NCI-H1105 treated with DMSO at 0.1 percent for 48 hours (cell line): Measurements from ENCODE around the gene MMP23B.
"Not testable (repeated sequence)": the region's sequence is repeated elsewhere in the genome, so short reads cannot be mapped to it uniquely, and the experiment has no call there.

Experiments used
- DNase-seq: peaks from one replicate; lab custom pipeline; 2025; lab: John Stamatoyannopoulos, UW

MMP23B gene

DNA sequence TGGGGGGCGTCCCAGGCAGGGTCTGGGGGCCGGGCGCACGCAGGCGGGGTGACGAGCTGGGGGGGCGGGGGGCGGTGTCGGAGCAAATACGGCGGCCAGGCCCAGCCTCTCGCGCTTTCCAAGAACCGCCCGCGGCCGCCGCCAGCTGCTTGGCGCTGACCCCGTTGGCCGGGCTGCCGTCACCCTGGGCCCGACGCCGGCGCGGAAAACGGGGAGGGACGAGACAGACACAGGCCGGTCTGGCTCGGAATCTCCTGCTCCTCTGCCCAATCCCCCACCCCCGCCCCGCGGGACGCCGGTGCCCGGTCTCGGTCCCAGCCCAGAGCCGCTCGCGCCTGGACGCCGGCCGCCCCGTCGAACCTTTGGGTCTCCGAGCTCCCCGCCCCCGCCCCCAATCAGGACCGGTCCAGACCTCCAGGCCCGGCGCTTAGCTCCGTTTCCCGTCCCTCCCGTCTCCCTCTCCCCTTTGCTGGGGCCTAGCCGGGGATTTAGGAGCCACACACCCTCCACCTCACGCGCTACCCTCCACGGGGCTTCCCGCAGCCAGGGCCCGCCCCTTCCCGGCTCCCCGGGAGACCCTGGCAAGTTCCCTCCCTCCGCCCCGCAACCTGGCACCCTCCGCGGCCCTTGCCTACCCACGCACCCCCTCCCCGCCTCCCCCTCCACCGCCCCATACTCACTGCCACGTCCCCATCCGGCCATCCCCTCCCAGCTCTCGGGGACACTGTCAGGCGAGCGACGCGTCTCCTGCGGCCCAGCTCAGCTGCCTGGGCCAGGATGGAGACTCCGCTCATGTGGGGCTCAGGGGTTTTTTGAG, 800 bp upstream of the MMP23B start:
- no peak for DNase-seq

DNA sequence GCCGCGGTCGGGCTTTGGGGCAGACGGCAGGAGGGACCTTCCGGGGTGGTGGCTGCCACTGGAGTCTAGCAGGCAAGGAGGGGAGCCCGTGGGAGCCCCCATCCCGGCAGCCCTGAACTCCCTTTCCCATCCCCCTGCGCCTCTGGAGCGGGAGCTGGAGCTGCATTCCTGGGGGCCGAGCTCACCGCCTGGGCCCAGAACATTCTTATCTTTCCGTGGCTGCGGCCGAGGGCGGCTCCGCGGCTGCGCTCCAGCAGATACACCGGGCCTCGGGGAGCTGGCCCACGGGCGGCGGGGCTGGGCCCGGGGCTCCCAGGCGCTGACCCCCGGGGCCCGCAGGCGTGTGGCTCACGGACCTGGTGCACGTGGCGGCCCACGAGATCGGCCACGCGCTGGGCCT, 1.4 kb downstream of the MMP23B start:
- not testable (repeated sequence) for DNase-seq

DNA sequence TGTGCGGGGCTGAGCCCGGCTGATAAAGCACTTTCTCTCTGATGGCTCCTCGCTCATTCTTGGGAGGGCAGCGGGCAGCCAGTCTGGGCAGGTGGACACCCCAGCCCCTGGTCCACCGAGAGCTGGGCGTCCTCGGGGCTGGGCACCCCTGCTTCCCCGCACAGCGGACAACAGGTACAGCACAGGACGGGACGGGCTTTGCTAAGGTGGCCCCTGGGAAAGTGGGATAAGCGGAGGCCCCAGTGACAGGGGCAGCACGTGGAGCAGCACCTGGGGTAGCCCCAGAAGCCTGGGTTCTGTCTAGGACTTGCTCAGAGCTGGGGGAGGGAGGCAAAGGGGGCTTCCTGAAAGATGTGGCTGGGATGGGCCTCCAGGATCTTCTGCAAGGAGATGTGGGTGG, 2.6 kb downstream of the MMP23B start:
- DNase-seq = not testable (repeated sequence)

DNA sequence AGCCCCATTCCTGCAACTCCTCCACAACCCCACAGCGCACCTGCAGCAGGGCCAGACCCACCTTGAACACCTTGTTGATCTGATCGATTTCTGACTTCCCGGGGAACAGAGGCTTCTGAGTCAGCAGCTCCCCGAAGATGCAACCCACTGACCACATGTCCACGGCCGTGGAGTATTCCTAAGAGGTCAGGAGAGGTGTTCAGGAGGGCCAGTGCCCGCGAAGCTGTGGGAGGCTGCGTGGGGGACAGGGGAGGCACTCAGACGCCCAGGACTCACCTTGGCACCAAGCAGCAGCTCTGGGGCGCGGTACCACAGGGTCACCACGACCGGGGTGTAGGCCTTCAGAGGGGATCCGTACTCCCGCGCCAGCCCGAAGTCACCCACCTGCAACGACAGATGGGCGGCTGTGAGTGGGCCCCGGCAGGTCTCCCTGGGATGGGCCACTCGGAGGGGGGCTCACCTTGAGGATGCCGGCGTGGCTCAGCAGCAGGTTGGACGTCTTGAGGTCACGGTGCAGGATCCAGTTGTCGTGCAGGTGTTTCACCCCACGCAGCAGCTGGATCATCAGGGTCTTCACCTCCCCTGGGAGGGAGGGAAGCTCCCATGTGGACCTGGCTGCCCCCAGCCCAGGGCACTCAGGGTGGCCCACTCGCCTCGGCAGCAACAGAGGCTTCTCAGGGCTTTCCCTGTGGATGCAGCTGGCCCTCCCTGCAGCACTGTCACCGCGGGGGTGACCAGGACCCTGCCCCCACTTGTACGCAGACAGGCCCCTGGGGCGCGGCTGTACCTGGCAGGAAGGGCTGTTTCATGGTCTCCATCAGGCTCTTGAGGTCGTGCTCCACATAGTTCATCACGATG, 4.9 kb downstream of the MMP23B start:
- not testable (repeated sequence) for DNase-seq

DNA sequence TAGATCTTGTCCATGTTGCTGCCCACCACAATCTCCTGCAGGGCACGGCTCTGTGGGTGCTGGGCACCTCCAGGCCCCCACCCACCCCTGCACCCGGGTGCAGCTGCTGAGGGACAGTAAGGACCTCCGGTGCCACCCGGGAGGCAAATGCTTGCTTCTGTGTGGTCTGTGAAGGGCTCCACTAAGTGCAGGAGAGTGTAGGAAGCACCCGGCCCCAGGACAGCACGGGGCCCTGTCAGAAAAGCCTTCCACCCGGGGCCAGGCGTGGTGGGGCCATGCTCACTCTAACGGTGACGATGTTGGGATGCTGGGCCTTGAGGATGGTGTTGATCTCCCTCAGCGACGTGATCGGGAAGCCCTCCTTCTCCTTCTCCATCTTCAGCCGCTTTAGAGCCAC, 5.5 kb downstream of the MMP23B start:
- DNase-seq = not testable (repeated sequence)

DNA sequence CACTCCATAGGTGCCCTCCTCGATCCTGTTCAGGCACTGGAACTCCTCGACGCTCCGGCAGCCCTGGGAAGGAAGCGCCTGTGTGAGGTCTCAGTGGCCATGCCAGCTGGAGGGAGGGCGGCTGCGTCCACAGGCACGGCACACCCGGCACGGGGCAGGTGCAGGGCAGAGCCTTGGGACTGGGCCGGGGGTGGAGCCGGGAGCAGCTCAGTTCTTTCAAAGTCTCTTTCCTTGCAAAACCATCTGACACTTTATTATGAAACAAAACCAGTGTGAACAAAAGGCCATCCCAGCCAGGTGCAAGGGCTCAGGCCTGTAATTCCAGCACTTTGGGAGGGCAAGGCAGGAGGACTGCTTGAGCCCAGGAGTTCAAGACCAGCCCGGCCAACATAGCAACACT, 6.6 kb downstream of the MMP23B start:
- DNase-seq = not testable (repeated sequence)

DNA sequence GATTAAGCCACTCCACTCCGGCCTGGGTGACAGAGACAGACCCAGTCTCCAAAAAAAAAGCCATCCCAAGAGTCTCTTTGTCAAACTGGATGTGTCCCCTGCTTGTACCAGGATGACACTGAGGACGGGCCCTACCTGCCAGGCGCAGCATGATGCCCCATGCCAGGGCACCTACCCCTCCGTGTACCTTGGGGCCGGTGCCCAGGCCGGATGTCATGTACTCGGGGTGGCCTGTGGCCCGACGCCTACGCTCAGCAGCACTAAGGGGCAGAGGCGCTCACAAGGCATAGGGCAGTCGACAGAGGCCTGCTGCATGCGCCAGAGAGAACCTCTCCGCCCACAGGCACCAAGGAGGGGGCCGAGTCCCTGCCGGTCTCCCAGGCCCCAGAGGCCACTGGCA, 7.4 kb downstream of the MMP23B start:
- DNase-seq = not testable (repeated sequence)

DNA sequence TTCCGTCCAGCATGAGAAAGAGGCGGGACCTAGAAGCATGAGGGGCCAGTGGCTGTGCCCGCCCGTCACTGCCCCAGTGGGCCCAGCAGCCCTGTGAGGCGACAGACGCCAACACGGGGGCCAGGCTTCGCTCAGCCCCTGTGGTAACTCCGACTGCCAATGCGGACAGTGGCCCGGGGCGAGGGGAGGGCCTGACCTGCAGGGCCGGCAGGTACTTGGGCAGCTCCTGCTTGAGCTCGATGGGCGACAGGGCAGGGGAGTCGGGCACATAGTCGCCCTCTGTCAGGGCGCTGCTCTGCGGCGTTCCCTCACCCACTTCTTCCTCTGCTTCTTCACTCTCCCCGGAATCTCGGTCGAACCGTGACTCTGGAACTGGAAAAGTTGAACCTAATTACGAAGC, 8.1 kb downstream of the MMP23B start:
- DNase-seq = not testable (repeated sequence)

DNA sequence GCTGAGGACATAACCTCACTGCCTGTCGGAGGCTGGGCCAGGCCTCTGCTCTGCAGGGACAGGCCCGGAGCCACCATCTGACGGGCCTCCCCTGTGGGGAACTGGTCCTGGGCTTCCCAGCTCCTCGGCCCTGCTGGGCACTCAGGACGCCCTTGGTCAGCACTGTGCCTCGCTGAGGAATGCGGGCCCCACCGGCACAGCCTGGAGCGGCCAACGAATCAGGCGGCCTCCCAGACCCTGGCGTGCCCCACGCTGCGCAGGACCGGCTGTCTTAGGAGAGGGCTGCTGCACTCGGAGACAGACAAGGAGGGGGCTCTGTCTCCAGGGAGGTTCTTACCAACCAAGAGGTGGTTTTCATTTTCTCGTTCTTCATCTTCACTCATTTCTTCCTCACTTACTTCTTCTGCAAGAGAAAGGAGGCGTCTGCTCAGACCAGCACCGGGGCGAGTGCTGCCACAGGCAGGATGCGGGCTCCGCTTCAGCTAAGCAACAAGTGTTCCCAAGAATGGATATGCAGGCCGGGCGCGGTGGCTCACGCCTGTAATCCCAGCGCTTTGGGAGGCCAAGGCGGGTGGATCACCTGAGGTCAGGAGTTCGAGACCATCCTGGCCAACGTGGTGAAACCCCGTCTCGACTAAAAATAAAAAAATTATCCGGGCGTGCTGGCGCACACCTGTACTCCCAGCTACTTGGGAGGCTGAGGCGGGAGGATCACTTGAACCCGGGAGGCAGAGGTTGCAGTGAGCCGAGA, 8.9 kb downstream of the MMP23B start:
- DNase-seq = not testable (repeated sequence)

DNA sequence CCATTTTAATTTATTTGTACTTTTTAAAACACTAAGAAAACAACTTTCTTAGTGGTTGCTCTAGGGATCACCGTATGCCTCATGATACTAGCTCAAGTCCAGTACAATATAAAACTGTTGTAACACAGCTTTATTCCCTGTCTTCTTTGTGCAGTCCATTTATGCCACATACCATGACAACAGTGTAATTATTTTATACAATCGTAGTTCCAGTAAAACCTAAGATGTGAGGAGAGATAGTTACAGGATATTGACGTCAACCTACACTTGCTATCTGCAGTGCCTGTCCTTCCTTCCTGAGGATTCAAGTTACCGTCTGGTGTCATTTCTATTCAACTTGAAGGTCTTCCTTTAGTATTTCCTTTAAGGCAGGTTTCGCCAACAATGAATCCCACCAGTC, 14.4 kb downstream of the MMP23B start:
- not testable (repeated sequence) for DNase-seq

DNA sequence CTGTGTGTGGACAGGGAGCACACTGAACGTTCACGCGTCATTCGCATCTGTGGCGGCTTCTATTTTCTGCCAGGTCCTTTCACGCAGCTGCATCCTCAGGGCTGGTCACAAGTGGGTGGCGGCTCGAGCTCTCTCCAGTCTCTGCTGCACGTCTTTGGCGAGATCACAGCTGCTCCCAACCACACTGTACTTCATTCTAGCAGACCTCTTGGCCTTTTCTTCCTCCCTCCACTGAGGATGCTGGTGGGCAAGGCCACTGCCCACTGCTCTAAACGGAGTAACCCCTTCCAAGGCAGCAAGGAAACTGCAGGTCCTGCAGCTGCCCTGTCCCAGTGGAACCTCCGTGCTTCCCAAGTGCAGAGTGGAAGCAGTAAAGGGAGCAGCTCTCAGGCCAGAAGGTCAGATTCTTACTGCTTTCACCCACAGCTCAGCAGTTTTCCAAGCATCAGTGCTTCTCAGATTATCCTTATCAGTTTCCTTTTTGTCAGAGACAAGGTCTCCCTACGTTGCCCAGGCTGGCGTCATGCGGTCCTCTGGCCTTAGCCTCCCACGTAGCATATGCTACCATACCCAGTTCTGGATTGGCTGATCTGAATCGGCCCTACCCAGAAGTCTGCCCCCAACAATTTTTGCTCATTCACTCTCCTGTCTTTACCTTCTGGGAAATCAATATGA, 15.7 kb downstream of the MMP23B start:
- DNase-seq = not testable (repeated sequence)

DNA sequence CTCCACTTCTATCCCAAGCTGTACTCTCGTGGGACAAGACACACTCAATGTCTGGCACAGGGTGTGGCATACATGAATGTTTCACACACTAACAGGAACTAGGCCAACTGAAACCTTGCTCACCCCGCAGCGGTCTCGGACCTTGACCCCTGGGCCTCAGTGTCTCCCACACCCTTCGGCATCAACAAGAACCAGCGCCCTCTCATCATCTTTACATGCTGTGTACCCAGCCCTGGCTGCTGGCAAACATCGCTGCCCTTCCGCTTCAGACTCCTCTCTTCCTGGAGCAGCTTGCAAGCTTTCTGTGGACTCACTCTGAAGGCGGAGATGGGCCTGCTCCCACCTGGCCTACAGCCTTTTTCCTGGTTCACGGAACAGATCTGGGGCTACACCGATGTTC, 16.3 kb downstream of the MMP23B start:
- DNase-seq = not testable (repeated sequence)

DNA sequence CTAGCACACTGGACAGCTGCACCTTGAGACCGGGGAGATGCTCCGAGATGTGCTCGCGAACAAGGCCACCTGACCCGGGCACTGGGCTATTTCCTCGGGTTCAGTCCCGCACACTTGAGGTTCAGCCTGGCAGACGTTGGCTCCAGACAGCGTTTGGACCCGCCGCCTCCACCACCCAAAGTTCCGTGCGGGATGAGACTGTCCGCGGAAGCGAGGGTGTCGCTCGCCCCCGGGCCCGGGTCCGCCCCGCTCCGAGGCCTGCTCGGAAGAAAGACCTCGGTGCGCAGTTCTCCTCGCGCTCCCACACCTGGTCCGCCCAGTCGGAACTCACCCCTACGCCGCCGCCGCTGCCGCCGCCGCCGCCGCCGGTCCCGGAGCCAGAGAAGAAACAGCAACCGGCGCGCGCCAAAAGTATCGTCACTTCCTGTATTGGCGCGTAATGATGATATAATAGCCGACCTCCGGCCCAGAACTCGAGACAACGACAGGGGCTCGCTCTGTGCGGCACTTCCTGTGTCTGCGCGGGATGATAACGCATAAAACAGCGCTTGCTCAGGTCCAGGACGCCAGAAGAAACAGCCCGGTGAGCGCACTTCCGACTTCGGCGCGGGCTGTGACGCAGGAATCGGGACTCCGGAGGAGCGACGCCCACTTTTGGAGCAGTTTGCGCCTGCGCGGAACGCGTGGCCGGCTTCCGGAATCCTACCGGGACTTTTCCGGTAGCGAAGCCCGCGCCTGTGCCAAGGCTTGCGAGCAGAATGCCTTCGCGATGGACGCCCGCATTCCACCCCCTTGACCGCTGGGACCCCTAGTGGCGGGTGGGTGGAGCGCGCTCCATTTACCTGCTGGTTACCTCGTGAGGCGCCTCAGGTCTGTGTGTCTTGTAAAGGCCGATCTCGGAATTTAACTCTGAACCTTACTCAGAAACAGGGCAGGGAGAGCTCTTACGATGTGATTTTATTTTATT, 26.9 kb downstream of the MMP23B start, which contains the start of gene CDK11B:
Gene CDK11B (minus strand): TSS at position 422 of the 967 bp plus-strand sequence. CDS start 1,519 bp downstream, outside the sequence.
- DNase-seq = peak; percentile 83

DNA sequence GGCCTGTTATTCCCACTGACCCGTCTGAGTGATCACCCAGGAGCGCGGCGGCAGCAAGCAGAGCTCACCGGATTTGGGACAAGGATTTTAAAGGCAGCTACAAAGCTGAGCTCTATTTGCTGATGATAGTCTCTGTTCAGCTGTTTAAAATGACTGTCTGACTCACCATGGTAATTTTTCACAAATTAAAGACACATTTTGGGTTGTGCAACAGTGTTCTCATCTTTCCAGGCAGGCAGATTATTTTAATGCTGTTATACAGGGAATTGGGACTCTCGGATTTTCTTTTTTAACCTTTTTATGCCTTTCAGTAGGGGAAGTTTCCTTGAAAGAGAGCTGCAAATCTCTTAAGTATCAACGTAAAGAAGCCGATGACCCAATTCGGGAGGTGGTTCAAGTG, 30.4 kb downstream of the MMP23B start:
- not testable (repeated sequence) for DNase-seq

DNA sequence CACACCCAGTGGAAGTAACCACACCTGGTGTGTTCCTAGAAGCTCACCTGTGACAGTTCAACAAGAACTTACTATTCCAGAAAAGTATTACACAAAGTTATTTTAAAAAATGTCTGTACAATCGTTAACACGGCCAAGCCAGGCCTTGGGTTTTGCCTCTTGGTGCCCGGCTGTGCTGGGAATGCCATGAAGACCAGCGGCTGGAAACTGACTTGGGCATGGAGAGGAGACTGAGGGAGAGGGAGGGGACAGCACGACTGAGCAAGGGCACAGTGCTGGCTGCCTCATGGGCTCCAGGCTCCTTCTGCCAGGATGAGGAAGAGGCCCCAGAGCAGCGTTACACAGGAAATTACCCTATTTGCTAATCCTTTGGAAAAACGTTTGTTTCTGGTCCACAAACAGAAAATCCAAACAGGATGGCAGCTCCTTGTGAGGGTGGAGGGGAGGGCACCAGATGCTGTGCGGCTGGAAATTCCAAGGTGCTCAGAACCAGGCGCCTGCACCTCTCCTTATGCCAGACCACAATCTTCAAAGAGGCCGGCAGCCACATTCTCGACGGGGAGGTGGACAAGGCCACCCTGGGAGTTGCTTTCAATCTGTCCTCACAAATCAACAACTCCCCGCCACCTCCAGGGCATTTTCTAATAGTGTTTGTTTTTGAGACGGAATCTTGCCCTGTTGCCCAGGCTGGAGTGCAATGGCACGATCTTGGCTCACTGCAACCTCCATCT, 31.0 kb downstream of the MMP23B start:
- DNase-seq = not testable (repeated sequence)

DNA sequence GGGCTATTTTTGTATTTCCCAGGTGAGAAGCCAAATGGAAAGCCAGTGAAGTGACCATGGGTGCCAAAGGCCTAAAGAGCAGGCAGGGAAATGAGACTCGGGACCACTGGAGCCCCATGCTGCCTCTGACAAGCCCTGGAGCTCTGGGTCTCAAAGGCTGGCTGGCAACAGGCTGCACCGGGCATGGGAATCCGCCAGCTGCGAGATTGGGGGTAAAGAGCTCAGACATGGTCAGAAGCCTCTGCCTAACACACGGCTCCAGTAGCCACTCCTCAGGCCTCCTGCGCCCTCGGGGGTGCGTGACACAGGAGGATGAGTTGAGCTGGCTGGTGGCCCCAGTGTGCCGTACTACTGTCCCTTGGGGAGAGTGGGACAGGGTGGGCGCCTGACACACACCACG, 32.3 kb downstream of the MMP23B start:
- not testable (repeated sequence) for DNase-seq

DNA sequence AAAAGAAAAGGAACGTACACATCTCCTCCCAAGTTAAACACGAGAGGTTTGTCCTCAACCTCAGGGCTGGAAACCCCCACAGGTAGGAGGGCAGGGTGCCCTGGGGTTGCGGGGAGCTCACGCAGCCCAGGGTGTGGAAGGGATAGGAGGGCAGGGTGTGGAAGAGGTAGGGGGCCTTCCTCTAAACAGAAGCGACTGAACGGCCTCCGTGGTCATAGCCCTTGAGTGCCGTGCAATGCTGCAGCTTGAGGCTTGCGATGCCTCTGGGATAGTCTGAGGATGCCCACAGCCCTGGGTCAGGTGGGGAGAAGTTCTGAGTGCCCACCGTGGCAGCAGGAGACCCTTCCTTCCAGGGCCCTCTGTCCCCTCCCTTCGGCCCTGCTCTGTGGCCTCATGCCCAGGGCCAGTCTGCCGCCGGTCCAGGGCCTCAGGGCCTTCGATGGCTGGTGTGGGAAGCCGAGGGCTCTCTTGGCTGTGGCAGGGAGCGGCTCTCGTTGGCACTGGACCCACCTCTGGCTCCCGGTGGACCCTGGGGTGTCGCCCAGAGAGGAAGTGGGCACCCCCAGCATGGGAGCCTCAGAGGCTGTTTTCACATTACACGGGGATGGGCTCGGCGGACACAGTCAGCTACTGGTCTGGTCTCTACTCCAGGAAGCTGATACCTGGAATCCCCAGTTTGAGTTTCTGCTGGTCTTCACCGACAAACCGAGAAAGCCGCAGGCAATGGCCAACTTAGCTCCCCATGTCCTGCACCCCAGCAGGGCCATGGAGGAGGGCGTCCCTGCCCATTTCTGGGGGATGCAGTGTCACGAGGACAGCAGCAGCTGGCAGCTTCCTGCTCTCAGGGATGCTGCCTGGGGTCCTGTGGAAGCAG, 33.2 kb downstream of the MMP23B start:
- no peak for DNase-seq

DNA sequence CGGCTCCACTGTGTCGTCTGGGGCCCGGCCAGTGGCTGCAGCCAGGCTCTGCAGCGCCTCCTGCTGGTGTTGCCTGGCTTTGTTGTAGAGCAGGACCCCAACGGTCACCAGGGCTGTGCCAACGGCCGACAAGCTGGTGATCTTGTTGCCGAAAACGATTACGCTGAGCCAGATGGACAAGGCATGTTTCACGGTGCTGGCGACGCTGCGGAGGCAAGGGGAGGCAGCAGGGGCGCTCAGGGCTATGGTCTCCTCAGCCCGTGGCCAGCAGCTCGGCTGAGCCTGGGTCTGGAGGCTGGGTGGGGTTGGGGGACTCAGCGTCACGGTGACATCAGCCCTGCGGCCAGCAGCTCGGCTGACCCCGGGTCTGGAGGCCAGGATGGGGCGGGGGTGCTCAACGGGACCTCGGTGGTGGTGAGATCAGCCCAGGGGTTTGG, 33.9 kb downstream of the MMP23B start:
- DNase-seq = no peak

DNA sequence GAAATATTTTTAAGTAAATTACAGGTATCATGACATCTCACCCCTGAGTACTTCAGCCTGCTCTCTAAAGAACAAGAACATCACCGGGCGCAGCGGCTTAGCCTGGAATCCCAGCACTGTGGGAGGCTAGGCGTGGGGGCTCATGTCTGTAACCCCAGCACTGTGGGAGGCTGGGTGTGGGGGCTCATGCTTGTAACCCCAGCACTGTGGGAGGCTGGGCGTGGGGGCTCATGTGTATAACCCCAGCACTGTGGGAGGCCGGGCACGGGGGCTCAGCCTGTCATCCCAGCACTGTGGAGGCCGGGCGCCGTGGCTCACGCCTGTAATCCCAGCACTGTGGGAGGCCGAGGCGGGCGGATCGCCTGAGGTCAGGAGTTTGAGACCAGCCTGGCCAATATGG, 34.6 kb downstream of the MMP23B start:
- DNase-seq = no peak
